ENCODE results near the gene NEK3.

DNA sequence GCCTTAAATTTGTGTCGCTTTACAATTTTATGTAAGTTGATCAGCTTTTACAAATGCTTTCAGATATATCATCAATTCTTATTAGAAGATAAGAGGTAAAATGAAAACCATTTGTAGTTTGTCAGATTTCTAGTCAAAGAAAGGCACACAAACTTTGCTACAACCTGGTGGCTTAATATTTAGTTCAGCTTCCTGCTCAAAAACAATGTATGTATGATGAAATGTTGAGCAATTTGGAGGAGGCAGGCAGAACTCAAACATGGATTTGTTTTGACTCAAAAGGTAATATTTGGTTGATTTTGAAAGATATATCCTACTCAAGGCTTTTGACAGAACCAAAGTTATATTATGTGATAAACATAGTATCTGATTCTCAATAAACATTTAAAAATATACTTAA is 54.8 kb downstream of the NEK3 start:
- TF ChIP-seq, protein P1, sequence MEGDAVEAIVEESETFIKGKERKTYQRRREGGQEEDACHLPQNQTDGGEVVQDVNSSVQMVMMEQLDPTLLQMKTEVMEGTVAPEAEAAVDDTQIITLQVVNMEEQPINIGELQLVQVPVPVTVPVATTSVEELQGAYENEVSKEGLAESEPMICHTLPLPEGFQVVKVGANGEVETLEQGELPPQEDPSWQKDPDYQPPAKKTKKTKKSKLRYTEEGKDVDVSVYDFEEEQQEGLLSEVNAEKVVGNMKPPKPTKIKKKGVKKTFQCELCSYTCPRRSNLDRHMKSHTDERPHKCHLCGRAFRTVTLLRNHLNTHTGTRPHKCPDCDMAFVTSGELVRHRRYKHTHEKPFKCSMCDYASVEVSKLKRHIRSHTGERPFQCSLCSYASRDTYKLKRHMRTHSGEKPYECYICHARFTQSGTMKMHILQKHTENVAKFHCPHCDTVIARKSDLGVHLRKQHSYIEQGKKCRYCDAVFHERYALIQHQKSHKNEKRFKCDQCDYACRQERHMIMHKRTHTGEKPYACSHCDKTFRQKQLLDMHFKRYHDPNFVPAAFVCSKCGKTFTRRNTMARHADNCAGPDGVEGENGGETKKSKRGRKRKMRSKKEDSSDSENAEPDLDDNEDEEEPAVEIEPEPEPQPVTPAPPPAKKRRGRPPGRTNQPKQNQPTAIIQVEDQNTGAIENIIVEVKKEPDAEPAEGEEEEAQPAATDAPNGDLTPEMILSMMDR (conservative IDR thresholded peaks at IDR 0.05; ENCODE audit: low read length), result no peak
- no peak for TF ChIP-seq EZH2phosphoT487 (IDR thresholded peaks at IDR 0.05; ENCODE audit: borderline replicate concordance, low read depth, low read length)
